Gastroesophageal sphincter (tissue), 3 donors: ENCODE data around the gene EEF1A2.

Experiments used
- EP300 ChIP-seq: sonication (generic); formaldehyde crosslinking; IDR thresholded peaks from one replicate; pipeline ENCODE4 v1.6.1; 2017; ENCODE audit warnings: antibody characterized with exemption, mild to moderate bottlenecking
- POLR2A ChIP-seq, 2 donors: fragments of 450-650 bp; IDR thresholded peaks; one replicate each; pipeline ENCODE4 v1.6.1; 2017; ENCODE audit warnings: antibody characterized with exemption in 2 of 2, mild to moderate bottlenecking in 2 of 2, moderate library complexity in 1 of 2
- POLR2AphosphoS5 ChIP-seq: sonication (generic); formaldehyde crosslinking; IDR thresholded peaks from one replicate; pipeline ENCODE4 v1.6.1; 2017; ENCODE audit warnings: antibody characterized with exemption
- TF ChIP-seq, protein P1 (sequence below), 4 experiments: fragments of 200-600 bp in 2 of 4; fragments of 450-650 bp in 2 of 4; sonication (generic) in 1 of 4; IDR thresholded peaks; one replicate each; pipeline ENCODE4 v1.5.1; 2017 to 2019; ENCODE audit warnings: antibody characterized with exemption in 4 of 4, mild to moderate bottlenecking in 2 of 4, moderate library complexity in 2 of 4

DNA sequence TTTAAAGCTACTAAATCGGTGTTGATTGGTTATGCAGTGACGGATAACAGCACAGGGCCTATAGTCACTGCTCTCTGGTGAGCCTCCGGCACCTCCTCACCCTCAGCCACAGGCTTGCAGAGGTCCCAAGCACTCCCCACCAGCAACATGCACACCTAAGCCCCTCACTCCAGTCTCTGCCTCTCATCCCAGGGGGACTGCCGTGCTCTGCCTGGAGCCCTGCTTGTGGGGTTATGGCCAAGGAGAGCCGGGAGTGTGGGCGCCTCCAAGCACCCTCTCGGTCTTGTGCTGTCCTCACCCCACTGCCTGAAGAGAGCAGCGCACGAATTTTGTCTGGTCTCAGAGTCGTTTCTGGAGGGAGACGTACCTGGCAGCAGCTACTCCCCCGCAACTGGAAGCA is 6.8 kb upstream of the EEF1A2 start:
- no peak for TF ChIP-seq POLR2A (IDR thresholded peaks at IDR 0.05)
- TF ChIP-seq, protein P1, sequence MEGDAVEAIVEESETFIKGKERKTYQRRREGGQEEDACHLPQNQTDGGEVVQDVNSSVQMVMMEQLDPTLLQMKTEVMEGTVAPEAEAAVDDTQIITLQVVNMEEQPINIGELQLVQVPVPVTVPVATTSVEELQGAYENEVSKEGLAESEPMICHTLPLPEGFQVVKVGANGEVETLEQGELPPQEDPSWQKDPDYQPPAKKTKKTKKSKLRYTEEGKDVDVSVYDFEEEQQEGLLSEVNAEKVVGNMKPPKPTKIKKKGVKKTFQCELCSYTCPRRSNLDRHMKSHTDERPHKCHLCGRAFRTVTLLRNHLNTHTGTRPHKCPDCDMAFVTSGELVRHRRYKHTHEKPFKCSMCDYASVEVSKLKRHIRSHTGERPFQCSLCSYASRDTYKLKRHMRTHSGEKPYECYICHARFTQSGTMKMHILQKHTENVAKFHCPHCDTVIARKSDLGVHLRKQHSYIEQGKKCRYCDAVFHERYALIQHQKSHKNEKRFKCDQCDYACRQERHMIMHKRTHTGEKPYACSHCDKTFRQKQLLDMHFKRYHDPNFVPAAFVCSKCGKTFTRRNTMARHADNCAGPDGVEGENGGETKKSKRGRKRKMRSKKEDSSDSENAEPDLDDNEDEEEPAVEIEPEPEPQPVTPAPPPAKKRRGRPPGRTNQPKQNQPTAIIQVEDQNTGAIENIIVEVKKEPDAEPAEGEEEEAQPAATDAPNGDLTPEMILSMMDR (IDR thresholded peaks at IDR 0.05): no peak
- no peak for TF ChIP-seq EP300
- no peak for TF ChIP-seq POLR2AphosphoS5
